Stimulated activated memory B cell treated with anti-CD40 and anti-IgM and Interleukin-4, amounts not matched to agents 10 μg/mL and 1 μg/mL and 100 μg/mL, for 72 hours (primary cell): Measurements from ENCODE around the gene KDM5A.
A peak's percentile ranks its signal among the peaks of the same experiment; 100 is the strongest.
"Not testable (repeated sequence)": the region's sequence is repeated elsewhere in the genome, so short reads cannot be mapped to it uniquely, and the experiment has no call there.

Experiments used
- ATAC-seq: fragments of 150-1000 bp; cut with Tn5 transposase; 2 replicates; pipeline ENCODE4 v1.10.0; 2021
- H3K27ac Mint-ChIP-seq: one replicate; pipeline ENCODE4 v1.8.0; 2022; ENCODE audit warnings: mild to moderate bottlenecking, mixed read lengths
- H3K27me3 Mint-ChIP-seq: one replicate; pipeline ENCODE4 v1.8.0; 2022; ENCODE audit warnings: mixed read lengths
- H3K36me3 Mint-ChIP-seq: one replicate; pipeline ENCODE4 v1.8.0; 2022; ENCODE audit warnings: mixed read lengths
- H3K4me1 Mint-ChIP-seq: one replicate; pipeline ENCODE4 v1.8.0; 2022; ENCODE audit warnings: mixed read lengths
- H3K4me3 Mint-ChIP-seq: one replicate; pipeline ENCODE4 v1.8.0; 2022; ENCODE audit warnings: mild to moderate bottlenecking, moderate library complexity, mixed read lengths
- H3K9me3 Mint-ChIP-seq: one replicate; pipeline ENCODE4 v1.8.0; 2022; ENCODE audit warnings: mixed read lengths

KDM5A gene

DNA sequence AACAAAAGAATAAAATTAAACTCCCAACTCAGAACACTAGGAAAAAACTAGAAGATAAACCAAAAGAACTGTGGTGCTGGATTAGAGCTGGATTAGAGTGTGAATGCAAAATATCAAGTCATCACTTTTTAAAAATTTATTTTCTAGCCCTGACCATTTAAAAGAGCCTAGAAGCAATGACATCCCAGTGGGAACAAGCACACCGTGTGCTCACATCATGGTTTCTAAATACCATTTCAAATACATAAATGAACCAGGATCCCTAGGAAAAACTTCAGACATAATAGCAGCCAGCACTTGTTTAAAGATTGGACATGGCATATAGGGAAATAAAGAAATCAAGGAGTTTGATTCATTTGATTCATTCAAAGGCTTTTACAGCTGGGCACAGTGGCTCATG is 30.0 kb downstream of the KDM5A start:
- no peak for ATAC-seq
- Mint-ChIP-seq H3K36me3 (peaks cover 84% of the 10 kb centered on the region), H3K27ac (no peak overlapping the region), H3K4me1 (peaks cover 10% of the 10 kb centered on the region), H3K4me3 (no peak overlapping the region), H3K9me3 (peaks cover 3% of the 10 kb centered on the region), H3K27me3 (no peaks in the 10 kb centered on the region)

DNA sequence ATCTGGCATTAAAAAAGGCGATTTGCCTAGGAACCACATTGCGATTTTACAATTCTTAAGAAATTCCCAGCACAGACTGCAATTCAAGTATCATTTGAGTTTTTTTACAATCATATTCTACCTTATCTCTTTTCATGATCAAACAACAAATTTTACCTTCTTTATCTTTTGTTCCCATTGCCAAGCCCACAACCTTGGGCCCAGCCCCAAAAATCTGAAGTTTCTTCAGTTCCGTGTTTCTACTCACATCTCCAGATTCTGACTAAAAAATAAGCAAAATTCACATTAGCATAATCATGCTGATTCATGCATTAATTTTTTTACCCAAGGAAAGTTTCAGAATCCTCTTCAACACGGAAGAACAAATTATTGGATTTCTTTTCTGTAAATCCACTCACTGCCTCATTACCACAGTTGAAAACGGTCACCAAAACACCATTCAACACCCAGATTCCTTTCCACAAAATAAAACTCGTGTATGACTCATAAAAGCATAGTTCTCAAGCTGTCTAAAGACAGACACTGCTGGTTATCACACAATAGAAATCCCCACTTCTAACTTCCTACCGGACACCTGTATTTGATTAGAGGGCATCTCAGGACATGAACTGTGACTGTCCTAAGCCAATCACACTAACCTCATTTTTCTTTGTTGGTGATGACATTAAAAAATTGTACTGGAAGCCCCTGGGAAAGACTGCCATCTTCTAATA is 32.7 kb downstream of the KDM5A start:
- Mint-ChIP-seq H3K27ac (no peak overlapping the region), H3K9me3 (peaks cover 3% of the 10 kb centered on the region), H3K36me3 (peaks cover 74% of the 10 kb centered on the region)

DNA sequence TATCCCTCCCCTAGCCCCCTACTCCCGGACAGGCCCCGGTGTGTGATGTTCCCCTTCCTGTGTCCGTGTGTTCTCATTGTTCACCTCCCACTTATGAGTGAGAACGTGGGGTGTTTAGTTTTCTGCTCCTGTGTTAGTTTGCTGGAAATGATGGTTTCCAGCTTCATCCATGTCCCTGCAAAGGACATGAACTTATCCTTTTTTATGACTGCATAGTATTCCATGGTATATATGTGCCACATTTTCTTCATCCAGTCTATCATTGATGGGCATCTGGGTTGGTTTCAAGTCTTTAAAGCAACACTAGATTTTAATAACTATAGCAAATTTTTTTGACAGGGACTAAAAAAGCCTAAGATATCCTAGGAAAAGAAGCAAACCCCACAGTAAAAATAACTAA is 37.9 kb downstream of the KDM5A start:
- not testable (repeated sequence) for H3K27me3 Mint-ChIP-seq, H3K27ac Mint-ChIP-seq, H3K9me3 Mint-ChIP-seq, ATAC-seq, H3K4me3 Mint-ChIP-seq
- Mint-ChIP-seq H3K36me3 (peaks cover 62% of the 10 kb centered on the region), H3K4me1 (peaks cover 10% of the 10 kb centered on the region)

More for the DNA sequence above, 32.7 kb downstream of the KDM5A start:
- Mint-ChIP-seq H3K4me1 (peaks cover 10% of the 10 kb centered on the region), H3K4me3 (no peak overlapping the region), H3K27me3 (no peaks in the 10 kb centered on the region)
- no peak for ATAC-seq

GRCh38 chr12:349625-350024 is 39.5 kb downstream of the KDM5A start:
- H3K27ac Mint-ChIP-seq, ATAC-seq: not testable (repeated sequence)
- peaks cover 69% of the 10 kb centered on the region for H3K36me3 Mint-ChIP-seq

DNA sequence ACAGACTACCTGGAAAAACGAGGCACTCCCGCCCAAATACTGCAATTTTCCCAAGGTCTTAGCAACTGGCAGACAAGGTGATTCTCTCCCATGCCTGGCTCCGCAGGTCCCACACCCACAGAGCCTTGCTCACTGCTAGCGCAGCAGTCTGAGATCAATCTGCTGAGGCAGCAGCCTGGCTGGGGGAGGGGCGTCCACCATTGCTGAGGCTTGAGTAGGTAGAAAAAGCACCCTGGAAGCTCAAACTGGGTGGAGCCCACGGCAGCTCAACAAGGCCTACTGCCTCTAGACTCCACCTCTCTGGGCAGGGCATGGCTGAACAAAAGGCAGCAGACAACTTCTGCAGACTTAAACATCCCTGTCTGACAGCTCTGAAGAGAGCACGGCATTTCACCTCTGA is 46.1 kb downstream of the KDM5A start:
- H3K36me3 Mint-ChIP-seq, result peaks cover 81% of the 10 kb centered on the region
- not testable (repeated sequence) for H3K9me3 Mint-ChIP-seq, H3K27ac Mint-ChIP-seq, H3K27me3 Mint-ChIP-seq, ATAC-seq, H3K4me3 Mint-ChIP-seq
- H3K4me1 Mint-ChIP-seq, result peaks cover 47% of the 10 kb centered on the region

More at GRCh38 chr12:349625-350024, 39.5 kb downstream of the KDM5A start:
- not testable (repeated sequence) for H3K9me3 Mint-ChIP-seq, H3K4me3 Mint-ChIP-seq, H3K27me3 Mint-ChIP-seq
- H3K4me1 Mint-ChIP-seq, result peaks cover 25% of the 10 kb centered on the region

DNA sequence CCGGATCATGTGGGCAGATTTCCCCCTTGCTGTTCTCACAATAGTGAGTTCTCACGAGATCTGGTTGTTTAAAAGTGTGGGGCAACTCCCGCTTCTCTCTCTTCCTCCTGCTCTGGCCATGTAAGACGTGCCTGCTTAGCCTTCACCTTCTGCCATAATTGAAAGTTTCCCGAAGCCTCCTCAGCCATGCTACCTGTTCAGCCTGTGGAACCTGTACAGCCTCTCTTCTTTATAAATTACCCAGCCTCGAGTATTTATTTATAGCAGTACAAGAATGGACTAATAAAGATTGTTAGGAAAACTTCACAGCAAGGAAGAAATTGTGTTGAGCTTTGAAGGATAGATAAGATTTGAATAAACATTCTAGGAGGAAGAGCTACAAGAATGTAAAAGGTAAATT is 52.1 kb downstream of the KDM5A start:
- Mint-ChIP-seq H3K4me3 (no peak overlapping the region), H3K27me3 (no peaks in the 10 kb centered on the region), H3K9me3 (no peaks in the 10 kb centered on the region), H3K27ac (no peak overlapping the region), H3K36me3 (peaks cover 65% of the 10 kb centered on the region), H3K4me1 (peaks cover 9% of the 10 kb centered on the region)
- ATAC-seq, result no peak

DNA sequence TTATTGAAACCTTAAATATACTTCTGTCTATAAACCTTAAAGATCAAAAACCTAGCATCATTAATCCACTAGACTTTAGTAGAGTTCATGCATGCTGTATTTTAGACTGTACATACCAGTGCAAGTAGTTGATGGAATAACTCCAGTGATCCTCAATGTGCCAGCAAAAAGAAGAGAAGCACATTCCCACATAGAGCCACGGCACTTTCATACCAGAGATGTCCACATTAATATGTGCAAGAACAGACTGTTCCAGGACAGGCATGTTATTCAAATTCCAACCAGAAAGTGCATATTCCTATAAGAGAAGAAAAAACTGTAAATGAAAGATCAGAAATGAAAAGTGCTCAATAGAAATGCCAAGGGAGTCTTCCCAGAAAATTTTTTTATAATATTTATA is 55.0 kb downstream of the KDM5A start:
- H3K27ac Mint-ChIP-seq, result no peak overlapping the region
- no peaks in the 10 kb centered on the region for H3K4me1 Mint-ChIP-seq
- H3K27me3 Mint-ChIP-seq, result no peaks in the 10 kb centered on the region
- H3K36me3 Mint-ChIP-seq, result peaks cover 75% of the 10 kb centered on the region
- H3K9me3 Mint-ChIP-seq, result no peaks in the 10 kb centered on the region
- ATAC-seq, result no peak
- H3K4me3 Mint-ChIP-seq, result no peak overlapping the region

DNA sequence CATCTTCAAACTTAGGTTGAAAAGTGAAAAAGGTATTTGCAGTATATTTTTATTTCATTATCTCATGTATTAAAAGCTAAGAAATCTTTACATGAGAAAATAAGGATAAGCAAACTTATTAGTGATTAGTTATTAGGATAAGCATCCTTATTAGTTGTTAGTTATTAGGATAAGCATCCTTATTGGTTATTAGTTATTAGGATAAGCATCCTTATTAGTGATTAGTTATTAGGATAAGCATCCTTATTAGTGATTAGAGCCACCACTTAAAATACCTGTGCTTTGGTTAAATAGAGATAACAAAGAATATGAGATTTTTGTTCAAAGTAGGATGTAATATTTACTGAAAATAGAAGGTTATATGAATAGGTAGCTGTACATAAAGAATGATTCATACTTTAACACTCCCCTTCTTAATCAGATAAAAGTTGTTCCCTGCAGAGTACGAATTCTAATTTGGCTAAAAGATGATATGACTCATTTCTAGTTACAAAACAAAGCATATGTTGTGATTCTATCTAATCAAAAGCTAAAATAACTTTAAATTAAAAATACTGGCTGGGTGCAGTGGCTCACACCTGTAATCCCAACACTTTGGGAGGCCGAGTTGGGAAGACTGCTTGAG is 56.4 kb downstream of the KDM5A start:
- peaks cover 75% of the 10 kb centered on the region for H3K36me3 Mint-ChIP-seq

DNA sequence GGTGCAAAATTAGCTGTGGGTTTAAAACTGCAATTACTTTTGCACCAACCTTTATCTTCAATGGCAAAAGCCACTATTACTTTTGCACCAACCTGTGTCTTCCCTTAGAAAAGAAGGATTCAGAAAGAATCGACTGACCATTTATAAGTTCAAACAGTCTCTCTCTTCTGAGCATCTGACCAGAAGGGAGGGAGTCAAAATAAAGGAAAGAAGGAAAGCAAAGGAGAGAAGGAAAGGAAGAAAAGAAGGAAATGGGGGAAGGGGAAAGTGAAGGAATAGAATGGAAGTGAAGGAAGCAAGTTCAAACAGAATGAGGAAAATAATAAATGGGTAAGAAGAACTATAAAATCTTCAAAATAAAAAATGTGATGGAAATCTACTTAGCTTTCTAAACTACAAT is 57.8 kb downstream of the KDM5A start:
- H3K27me3 Mint-ChIP-seq, result no peaks in the 10 kb centered on the region
- no peaks in the 10 kb centered on the region for H3K9me3 Mint-ChIP-seq
- no peak overlapping the region for H3K4me3 Mint-ChIP-seq
- H3K4me1 Mint-ChIP-seq, result peaks cover 2% of the 10 kb centered on the region
- H3K36me3 Mint-ChIP-seq, result peaks cover 76% of the 10 kb centered on the region
- no peak for ATAC-seq
- no peak overlapping the region for H3K27ac Mint-ChIP-seq

More for the DNA sequence above, 56.4 kb downstream of the KDM5A start:
- H3K4me1 Mint-ChIP-seq, result no peaks in the 10 kb centered on the region
- no peaks in the 10 kb centered on the region for H3K9me3 Mint-ChIP-seq
- H3K4me3 Mint-ChIP-seq, result no peak overlapping the region
- no peaks in the 10 kb centered on the region for H3K27me3 Mint-ChIP-seq
- ATAC-seq, result no peak
- H3K27ac Mint-ChIP-seq, result peak overlapping the region; percentile 24

DNA sequence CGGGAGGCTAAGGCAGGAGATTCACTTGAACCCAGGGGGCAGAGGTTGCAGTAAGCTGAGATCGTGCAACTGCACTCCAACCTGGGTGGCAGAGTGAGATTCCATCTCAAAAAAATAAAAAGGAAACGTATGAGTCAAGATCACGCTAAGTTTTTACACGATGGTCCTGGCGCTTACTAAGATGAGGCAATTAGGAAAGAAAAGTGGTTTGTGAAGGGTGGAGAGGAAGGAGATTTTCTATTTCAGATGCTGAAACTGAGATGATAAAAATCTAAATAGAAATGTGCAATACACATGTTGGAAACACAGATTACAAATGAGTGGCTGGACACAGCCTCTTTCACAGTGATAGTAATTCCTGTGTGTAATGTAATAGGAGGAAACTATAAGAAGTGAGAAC is 63.2 kb downstream of the KDM5A start:
- Mint-ChIP-seq H3K27ac (no peak overlapping the region), H3K27me3 (no peaks in the 10 kb centered on the region), H3K4me3 (no peak overlapping the region), H3K4me1 (peaks cover 10% of the 10 kb centered on the region), H3K36me3 (peaks cover 81% of the 10 kb centered on the region), H3K9me3 (no peaks in the 10 kb centered on the region)
- ATAC-seq, result no peak

DNA sequence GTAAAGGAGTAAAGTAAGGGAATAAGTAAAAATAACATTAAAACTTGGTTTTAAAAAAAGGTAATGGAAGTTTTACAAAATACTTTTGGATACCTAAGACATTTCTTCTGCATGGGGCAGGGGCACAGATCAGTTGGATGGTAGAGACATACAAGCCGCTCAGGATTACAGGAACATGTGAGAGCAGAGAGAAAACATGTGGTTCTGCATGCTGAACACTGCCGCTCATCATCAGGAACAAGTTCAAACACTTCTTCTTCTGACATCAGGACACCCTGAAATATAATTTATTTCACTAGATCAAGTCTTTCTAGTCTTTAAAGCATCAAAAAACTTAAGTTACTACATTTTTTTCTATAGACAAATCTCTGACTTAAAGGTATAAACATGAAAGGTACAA is 65.6 kb downstream of the KDM5A start:
- Mint-ChIP-seq H3K27me3 (no peaks in the 10 kb centered on the region), H3K4me1 (peaks cover 16% of the 10 kb centered on the region), H3K4me3 (no peak overlapping the region), H3K9me3 (no peaks in the 10 kb centered on the region), H3K27ac (no peak overlapping the region), H3K36me3 (peaks cover 79% of the 10 kb centered on the region)
- no peak for ATAC-seq

- Mint-ChIP-seq H3K4me3 (no peak overlapping the region), H3K27ac (no peak overlapping the region)
These were observed 67.4 kb downstream of the KDM5A start for GRCh38 chr12:321606-322326.

GRCh38 chr12:318759-319515 is 70.2 kb downstream of the KDM5A start:
- H3K4me3 Mint-ChIP-seq, result no peak overlapping the region
- H3K36me3 Mint-ChIP-seq, result peaks cover 79% of the 10 kb centered on the region
- H3K27ac Mint-ChIP-seq, result no peak overlapping the region

More at GRCh38 chr12:321606-322326, 67.4 kb downstream of the KDM5A start:
- peaks cover 16% of the 10 kb centered on the region for H3K4me1 Mint-ChIP-seq
- no peak for ATAC-seq
- no peaks in the 10 kb centered on the region for H3K9me3 Mint-ChIP-seq
- H3K36me3 Mint-ChIP-seq, result peaks cover 81% of the 10 kb centered on the region
- no peaks in the 10 kb centered on the region for H3K27me3 Mint-ChIP-seq

DNA sequence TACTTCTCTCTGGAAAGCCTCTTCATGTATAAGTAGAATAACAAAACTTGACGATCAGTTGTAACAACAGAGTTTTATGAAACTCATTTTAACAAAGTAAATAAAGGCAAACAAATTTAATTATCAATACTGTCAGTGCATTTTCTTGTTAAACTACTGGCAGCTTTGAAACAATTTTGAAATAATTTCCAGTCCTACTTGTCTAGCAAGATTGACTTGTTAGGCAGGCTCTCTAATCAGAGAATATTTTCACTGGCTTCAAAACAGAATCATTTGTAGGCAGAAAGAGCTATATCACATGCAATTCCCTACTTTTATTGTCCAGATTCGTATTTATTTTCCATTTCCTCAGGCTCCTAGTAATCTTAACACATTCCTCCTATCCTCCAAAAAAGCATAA is 80.6 kb downstream of the KDM5A start:
- Mint-ChIP-seq H3K4me3 (no peak overlapping the region), H3K27me3 (no peaks in the 10 kb centered on the region), H3K4me1 (no peaks in the 10 kb centered on the region), H3K36me3 (peaks cover 81% of the 10 kb centered on the region), H3K27ac (no peak overlapping the region), H3K9me3 (no peaks in the 10 kb centered on the region)
- ATAC-seq, result no peak

More at GRCh38 chr12:318759-319515, 70.2 kb downstream of the KDM5A start:
- ATAC-seq, result no peak
- Mint-ChIP-seq H3K27me3 (no peaks in the 10 kb centered on the region), H3K4me1 (peaks cover 6% of the 10 kb centered on the region), H3K9me3 (no peaks in the 10 kb centered on the region)

GRCh38 chr12:307406-307805 is 81.7 kb downstream of the KDM5A start:
- no peak for ATAC-seq
- Mint-ChIP-seq H3K4me3 (no peak overlapping the region), H3K9me3 (no peaks in the 10 kb centered on the region), H3K27ac (no peak overlapping the region), H3K4me1 (no peaks in the 10 kb centered on the region), H3K36me3 (peaks cover 88% of the 10 kb centered on the region), H3K27me3 (no peaks in the 10 kb centered on the region)
